ENCODE results near the gene STK25.
"Not testable (repeated sequence)": the region's sequence is repeated elsewhere in the genome, so short reads cannot be mapped to it uniquely, and the experiment has no call there.

Gene STK25

GRCh38 chr2:241451840-241452506 lies 56.4 kb downstream of the STK25 start:
- no peak overlapping the region for H2AFZ ChIP-seq (ENCODE audit: low read depth, low read length)
- no peaks in the 10 kb centered on the region for H3K36me3 ChIP-seq (ENCODE audit: insufficient read depth, low read length)
- H3K27me3 ChIP-seq (ENCODE audit: insufficient read depth, low read length), result no peaks in the 10 kb centered on the region

GRCh38 chr2:241450092-241450491 lies 58.3 kb downstream of the STK25 start:
- H3K9me3 ChIP-seq (ENCODE audit: low read length); H3K27me3 ChIP-seq (ENCODE audit: insufficient read depth, low read length); H3K36me3 ChIP-seq (ENCODE audit: insufficient read depth, low read length); H3K4me3 ChIP-seq (ENCODE audit: low read length); H2AFZ ChIP-seq (ENCODE audit: low read depth, low read length); H3K4me1 ChIP-seq (ENCODE audit: insufficient read depth, low read length): not testable (repeated sequence)

More at GRCh38 chr2:241451840-241452506, 56.4 kb downstream of the STK25 start:
- Histone ChIP-seq H3K4me1 (ENCODE audit: insufficient read depth, low read length) (no peaks in the 10 kb centered on the region), H3K9me3 (ENCODE audit: low read length) (no peaks in the 10 kb centered on the region), H3K4me3 (ENCODE audit: low read length) (no peak overlapping the region)

GRCh38 chr2:241445426-241445825 lies 63.0 kb downstream of the STK25 start:
- Histone ChIP-seq H3K36me3 (ENCODE audit: insufficient read depth, low read length) (peaks cover 37% of the 10 kb centered on the region), H3K27me3 (ENCODE audit: insufficient read depth, low read length) (no peaks in the 10 kb centered on the region), H3K4me1 (ENCODE audit: insufficient read depth, low read length) (no peaks in the 10 kb centered on the region), H3K4me3 (ENCODE audit: low read length) (no peak overlapping the region), H2AFZ (ENCODE audit: low read depth, low read length) (no peak overlapping the region), H3K9me3 (ENCODE audit: low read length) (no peaks in the 10 kb centered on the region)

- peaks cover 38% of the 10 kb centered on the region for H3K36me3 ChIP-seq (ENCODE audit: insufficient read depth, low read length)
- no peaks in the 10 kb centered on the region for H3K27me3 ChIP-seq (ENCODE audit: insufficient read depth, low read length)
- H2AFZ ChIP-seq (ENCODE audit: low read depth, low read length), result no peak overlapping the region
- H3K4me1 ChIP-seq (ENCODE audit: insufficient read depth, low read length), result no peaks in the 10 kb centered on the region
- no peak overlapping the region for H3K4me3 ChIP-seq (ENCODE audit: low read length)
- no peaks in the 10 kb centered on the region for H3K9me3 ChIP-seq (ENCODE audit: low read length)
Measured at GRCh38 chr2:241443486-241444223, 64.7 kb downstream of the STK25 start.
